GM19372 (cell line): ENCODE results near the gene MBD6.
"Not testable (repeated sequence)": the region's sequence is repeated elsewhere in the genome, so short reads cannot be mapped to it uniquely, and the experiment has no call there.

Experiments used
- ATAC-seq: cut with Tn5 transposase; IDR thresholded peaks from one replicate; pipeline ENCODE4 v1.9.1; 2021; ENCODE audit warnings: mild to moderate bottlenecking, low read depth, moderate library complexity; ENCODE audit not compliant: unreplicated experiment

MBD6 gene

GRCh38 chr12:57568838-57569237, 46.2 kb downstream of the MBD6 start:
- no peak for ATAC-seq

GRCh38 chr12:57569858-57570257, 47.2 kb downstream of the MBD6 start:
- ATAC-seq = no peak

GRCh38 chr12:57570438-57570837, 47.8 kb downstream of the MBD6 start:
- ATAC-seq = not testable (repeated sequence)

- ATAC-seq = no peak
Observed at GRCh38 chr12:57571926-57572762, 49.5 kb downstream of the MBD6 start.

GRCh38 chr12:57574795-57575194, 52.2 kb downstream of the MBD6 start:
- no peak for ATAC-seq

GRCh38 chr12:57575771-57576612, 53.4 kb downstream of the MBD6 start:
- no peak for ATAC-seq

- no peak for ATAC-seq
Observed at GRCh38 chr12:57576613-57577160, 54.1 kb downstream of the MBD6 start.

GRCh38 chr12:57577981-57578758, 55.5 kb downstream of the MBD6 start:
- ATAC-seq = no peak

GRCh38 chr12:57579011-57579410, 56.4 kb downstream of the MBD6 start:
- no peak for ATAC-seq
